Ishikawa (cell line): Measurements from ENCODE around the gene MTMR4.

Source experiments
- CEBPB ChIP-seq: IDR thresholded peaks from 2 replicates; pipeline ENCODE4 v1.6.1; 2012
- EGR1 ChIP-seq: IDR thresholded peaks from 2 replicates; pipeline ENCODE4 v1.6.1; 2012
- EP300 ChIP-seq: IDR thresholded peaks from 2 replicates; pipeline ENCODE4 v1.6.1; 2012; ENCODE audit warnings: borderline replicate concordance
- NFIC ChIP-seq: IDR thresholded peaks from 2 replicates; pipeline ENCODE4 v1.6.1; 2012
- RAD21 ChIP-seq: IDR thresholded peaks from 2 replicates; pipeline ENCODE4 v1.6.1; 2012; ENCODE audit warnings: low read depth
- REST ChIP-seq: IDR thresholded peaks from 2 replicates; pipeline ENCODE4 v1.6.1; 2012; ENCODE audit warnings: low read depth, mild to moderate bottlenecking
- TAF1 ChIP-seq: IDR thresholded peaks from 2 replicates; pipeline ENCODE4 v1.6.1; 2012; ENCODE audit warnings: low read depth, mild to moderate bottlenecking
- TCF12 ChIP-seq: IDR thresholded peaks from 2 replicates; pipeline ENCODE4 v1.6.1; 2012; ENCODE audit warnings: low read depth
- USF1 ChIP-seq: IDR thresholded peaks from 2 replicates; pipeline ENCODE4 v1.6.1; 2012
- YY1 ChIP-seq: IDR thresholded peaks from 2 replicates; pipeline ENCODE4 v1.6.1; 2012; ENCODE audit warnings: low read depth
- TF ChIP-seq, protein P1 (sequence below): IDR thresholded peaks from 2 replicates; pipeline ENCODE4 v1.6.1; 2012

- TF ChIP-seq, protein P1, sequence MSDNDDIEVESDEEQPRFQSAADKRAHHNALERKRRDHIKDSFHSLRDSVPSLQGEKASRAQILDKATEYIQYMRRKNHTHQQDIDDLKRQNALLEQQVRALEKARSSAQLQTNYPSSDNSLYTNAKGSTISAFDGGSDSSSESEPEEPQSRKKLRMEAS, result no peak
- TF ChIP-seq TAF1 (no peak), NFIC (no peak), RAD21 (peak; percentile 99), REST (no peak), EP300 (no peak), USF1 (no peak), TCF12 (no peak), CEBPB (no peak), EGR1 (no peak), YY1 (no peak)
Observed at GRCh38 chr17:58447039-58447975, 67.1 kb downstream of the MTMR4 start.
